Astrocyte (in vitro differentiated cells and primary cell): ENCODE results near the gene LIN28B. TPM values are rescaled to one million over a fixed set of nuclear protein-coding genes. Genes with fewer than 3 reads are reported as not detected.
A peak's percentile ranks its signal among the peaks of the same experiment; 100 is the strongest.

Experiments used
- DNase-seq: peaks from one replicate; pipeline ENCODE4 v3.0.0-alpha.2; 2010; ENCODE audit warnings: low read depth
- FAIRE-seq: peaks from 2 replicates; lab custom pipeline; 2011; peaks lifted over from hg19 to GRCh38; lab: Jason Lieb, UNC
- H2AFZ ChIP-seq: 2 replicates; pipeline ENCODE4 v1.6.0; 2012; ENCODE audit warnings: low read depth, low read length, inconsistent platforms
- H3K27ac ChIP-seq: 2 replicates; pipeline ENCODE4 v1.5.1; 2011; ENCODE audit warnings: low read depth, low read length, inconsistent platforms
- H3K27me3 ChIP-seq: 2 replicates; pipeline ENCODE4 v1.6.0; 2011; ENCODE audit warnings: low read length, inconsistent platforms; ENCODE audit not compliant: insufficient read depth
- H3K36me3 ChIP-seq: 2 replicates; pipeline ENCODE4 v1.5.1; 2011; ENCODE audit warnings: low read length, inconsistent platforms; ENCODE audit not compliant: insufficient read depth
- H3K4me1 ChIP-seq: 2 replicates; pipeline ENCODE4 v1.5.1; 2011; ENCODE audit warnings: low read length, inconsistent platforms; ENCODE audit not compliant: insufficient read depth
- H3K4me2 ChIP-seq: 2 replicates; pipeline ENCODE4 v1.6.0; 2012; ENCODE audit warnings: low read length, inconsistent platforms
- H3K4me3 ChIP-seq: 2 replicates; pipeline ENCODE4 v1.5.1; 2011; ENCODE audit warnings: low read depth, mild to moderate bottlenecking, low read length, inconsistent platforms; ENCODE audit not compliant: insufficient read depth
- H3K79me2 ChIP-seq: 2 replicates; pipeline ENCODE4 v1.6.0; 2012; ENCODE audit warnings: mild to moderate bottlenecking, low read length, inconsistent platforms; ENCODE audit not compliant: insufficient read depth
- H3K9ac ChIP-seq: 2 replicates; pipeline ENCODE4 v1.6.0; 2012; ENCODE audit warnings: mild to moderate bottlenecking, low read length, inconsistent platforms
- H3K9me3 ChIP-seq: 2 replicates; pipeline ENCODE4 v1.5.1; 2012; ENCODE audit warnings: low read depth, mild to moderate bottlenecking, low read length, inconsistent platforms; ENCODE audit not compliant: insufficient read depth
- H4K20me1 ChIP-seq: 2 replicates; pipeline ENCODE4 v1.6.0; 2012; ENCODE audit warnings: low read length, inconsistent platforms; ENCODE audit not compliant: insufficient read depth
- H3K27ac Mint-ChIP-seq: one replicate; pipeline ENCODE4 v1.8.0; 2021; ENCODE audit warnings: mild to moderate bottlenecking, mixed read lengths; ENCODE audit not compliant: unreplicated experiment
- H3K27me3 Mint-ChIP-seq: one replicate; pipeline ENCODE4 v1.8.0; 2021; ENCODE audit warnings: low read depth, mixed read lengths; ENCODE audit not compliant: unreplicated experiment
- H3K36me3 Mint-ChIP-seq: one replicate; pipeline ENCODE4 v1.8.0; 2021; ENCODE audit warnings: low read depth, mixed read lengths; ENCODE audit not compliant: unreplicated experiment
- H3K4me1 Mint-ChIP-seq: one replicate; pipeline ENCODE4 v1.8.0; 2021; ENCODE audit warnings: low read depth, mixed read lengths; ENCODE audit not compliant: unreplicated experiment
- H3K4me3 Mint-ChIP-seq: one replicate; pipeline ENCODE4 v1.8.0; 2021; ENCODE audit warnings: mild to moderate bottlenecking, moderate library complexity, mixed read lengths; ENCODE audit not compliant: unreplicated experiment
- H3K9me3 Mint-ChIP-seq: one replicate; pipeline ENCODE4 v1.8.0; 2021; ENCODE audit warnings: mild to moderate bottlenecking, mixed read lengths; ENCODE audit not compliant: unreplicated experiment
- EZH2 ChIP-seq: IDR thresholded peaks from 2 replicates; pipeline ENCODE4 v1.6.1; 2012; ENCODE audit warnings: mild to moderate bottlenecking, low read length, inconsistent platforms; ENCODE audit not compliant: insufficient read depth
- total RNA-seq: library from RNA; stranded (reverse); gene quantifications from 2 replicates; pipeline ENCODE4 v1.2.1, GENCODE V29; 2021
- TF ChIP-seq, protein P1 (sequence below): IDR thresholded peaks from 2 replicates; pipeline ENCODE4 v1.5.1; 2011; ENCODE audit warnings: low read depth, mild to moderate bottlenecking, inconsistent platforms, low read length, moderate library complexity; ENCODE audit not compliant: insufficient read depth

LIN28B gene
- total RNA-seq, 1 donor from 2014 or later, result 29.0 TPM

DNA sequence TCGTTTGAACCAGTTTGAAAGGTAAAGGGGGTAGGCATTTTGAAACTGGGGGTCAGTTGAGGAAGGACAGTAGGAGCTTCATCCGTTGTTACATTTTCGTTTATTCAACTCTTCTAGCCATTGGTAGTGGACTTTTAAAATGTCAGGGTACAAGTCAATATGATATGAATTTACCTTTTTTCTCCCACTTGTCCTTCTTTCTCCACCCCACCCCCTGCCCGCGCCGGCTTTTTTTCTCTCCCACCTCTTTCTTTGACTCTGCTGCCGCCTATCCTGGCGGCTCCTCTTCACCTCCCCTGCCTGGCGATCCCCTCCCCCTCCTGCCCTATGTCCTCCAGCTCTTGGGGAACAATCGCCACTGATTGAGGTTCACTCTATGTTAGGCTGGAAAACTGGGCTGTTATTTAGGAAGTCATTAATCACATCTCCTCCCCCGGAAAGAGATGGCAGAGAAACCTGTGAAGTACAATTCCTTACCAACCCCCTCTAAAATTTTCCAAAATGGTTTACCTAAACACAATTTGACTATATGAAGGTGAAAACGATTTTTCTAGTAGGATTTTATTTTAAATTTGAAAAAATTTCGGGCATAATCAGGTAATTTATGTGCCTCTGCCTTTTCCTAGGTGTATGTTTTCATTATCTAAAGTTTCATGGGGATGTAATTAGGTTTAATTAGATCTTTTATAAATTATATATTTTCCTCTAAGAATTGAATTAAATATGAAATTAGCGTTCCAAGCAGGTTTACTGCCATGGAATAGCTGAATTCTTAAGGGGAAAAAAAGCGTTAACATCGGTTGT is 778 bp upstream of the LIN28B start:
- H3K27me3 ChIP-seq, result peaks cover 81% of the 10 kb centered on the region
- H2AFZ ChIP-seq, result no peak overlapping the region
- no peak overlapping the region for H3K4me2 ChIP-seq
- FAIRE-seq (no peak), DNase-seq (no peak)
- H3K36me3 ChIP-seq, result no peaks in the 10 kb centered on the region
- no peaks in the 10 kb centered on the region for H4K20me1 ChIP-seq
- H3K4me1 Mint-ChIP-seq, result peaks cover 20% of the 10 kb centered on the region
- H3K4me3 Mint-ChIP-seq, result peak overlapping the region; percentile 95
- no peaks in the 10 kb centered on the region for H3K4me1 ChIP-seq
- H3K9me3 Mint-ChIP-seq, result no peaks in the 10 kb centered on the region
- peak; percentile 43 for TF ChIP-seq EZH2
- TF ChIP-seq, protein P1, sequence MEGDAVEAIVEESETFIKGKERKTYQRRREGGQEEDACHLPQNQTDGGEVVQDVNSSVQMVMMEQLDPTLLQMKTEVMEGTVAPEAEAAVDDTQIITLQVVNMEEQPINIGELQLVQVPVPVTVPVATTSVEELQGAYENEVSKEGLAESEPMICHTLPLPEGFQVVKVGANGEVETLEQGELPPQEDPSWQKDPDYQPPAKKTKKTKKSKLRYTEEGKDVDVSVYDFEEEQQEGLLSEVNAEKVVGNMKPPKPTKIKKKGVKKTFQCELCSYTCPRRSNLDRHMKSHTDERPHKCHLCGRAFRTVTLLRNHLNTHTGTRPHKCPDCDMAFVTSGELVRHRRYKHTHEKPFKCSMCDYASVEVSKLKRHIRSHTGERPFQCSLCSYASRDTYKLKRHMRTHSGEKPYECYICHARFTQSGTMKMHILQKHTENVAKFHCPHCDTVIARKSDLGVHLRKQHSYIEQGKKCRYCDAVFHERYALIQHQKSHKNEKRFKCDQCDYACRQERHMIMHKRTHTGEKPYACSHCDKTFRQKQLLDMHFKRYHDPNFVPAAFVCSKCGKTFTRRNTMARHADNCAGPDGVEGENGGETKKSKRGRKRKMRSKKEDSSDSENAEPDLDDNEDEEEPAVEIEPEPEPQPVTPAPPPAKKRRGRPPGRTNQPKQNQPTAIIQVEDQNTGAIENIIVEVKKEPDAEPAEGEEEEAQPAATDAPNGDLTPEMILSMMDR, result no peak
- H3K9ac ChIP-seq, result no peak overlapping the region
- no peaks in the 10 kb centered on the region for H3K36me3 Mint-ChIP-seq
- H3K27ac ChIP-seq, result no peak overlapping the region
- peaks cover 4% of the 10 kb centered on the region for H3K9me3 ChIP-seq
- no peaks in the 10 kb centered on the region for H3K27me3 Mint-ChIP-seq
- H3K79me2 ChIP-seq, result no peaks in the 10 kb centered on the region
- peak overlapping the region; percentile 93 for H3K27ac Mint-ChIP-seq
- no peak overlapping the region for H3K4me3 ChIP-seq

DNA sequence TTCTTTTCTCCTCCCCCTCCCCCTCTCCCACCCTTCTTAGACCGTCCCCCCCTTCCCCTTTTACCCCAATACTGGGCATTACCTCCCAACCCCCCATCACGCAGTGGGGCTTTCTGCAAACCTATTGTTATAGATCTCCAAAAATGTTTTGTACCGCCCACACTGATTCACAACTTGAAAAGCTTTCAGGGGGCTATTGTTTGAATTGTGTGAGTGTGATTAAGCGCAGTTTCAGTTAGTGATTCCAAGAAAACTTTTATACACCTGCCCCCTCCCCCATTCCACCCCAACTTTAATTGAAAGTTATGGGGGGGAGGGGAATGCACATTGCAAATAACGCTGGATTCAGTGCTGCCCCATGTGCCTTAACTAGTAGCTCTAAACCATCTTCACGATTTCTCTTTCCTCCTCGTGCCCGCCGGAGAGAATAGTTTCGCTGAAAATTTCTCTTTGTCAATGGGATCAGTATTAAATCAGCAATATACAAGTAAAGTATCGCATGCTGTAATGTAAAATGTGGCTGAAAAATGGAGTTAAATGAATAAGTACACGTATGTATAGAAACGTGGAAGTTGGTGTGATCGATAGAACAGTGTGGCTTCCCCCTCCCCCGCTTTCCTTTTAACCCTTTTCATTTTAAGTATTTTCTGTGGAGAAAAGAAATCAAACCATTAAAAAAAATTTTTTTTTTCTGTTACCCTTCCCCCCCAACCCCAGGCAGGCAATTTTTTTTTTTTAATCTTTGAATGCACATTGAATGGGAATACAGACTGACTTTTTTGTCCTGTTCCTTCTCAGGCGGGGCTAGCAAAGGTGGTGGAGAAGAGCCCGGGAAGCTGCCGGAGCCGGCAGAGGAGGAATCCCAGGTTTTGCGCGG is 632 bp downstream of the LIN28B start:
- no peaks in the 10 kb centered on the region for H3K4me1 ChIP-seq
- no peaks in the 10 kb centered on the region for H3K79me2 ChIP-seq
- H3K9me3 ChIP-seq, result peaks cover 4% of the 10 kb centered on the region
- FAIRE-seq (no peak), DNase-seq (no peak)
- peak overlapping the region; percentile 95 for H3K4me3 Mint-ChIP-seq
- peak; percentile 17 for TF ChIP-seq EZH2
- TF ChIP-seq, protein P1, result no peak
- no peak overlapping the region for H2AFZ ChIP-seq
- H3K4me1 Mint-ChIP-seq, result peaks cover 18% of the 10 kb centered on the region
- peaks cover 70% of the 10 kb centered on the region for H3K27me3 ChIP-seq
- peak overlapping the region; percentile 20 for H3K4me3 ChIP-seq
- H4K20me1 ChIP-seq, result no peaks in the 10 kb centered on the region
- peak overlapping the region; percentile 60 for H3K4me2 ChIP-seq
- no peaks in the 10 kb centered on the region for H3K36me3 Mint-ChIP-seq
- H3K27ac ChIP-seq, result no peak overlapping the region
- H3K27me3 Mint-ChIP-seq, result no peaks in the 10 kb centered on the region
- H3K9me3 Mint-ChIP-seq, result no peaks in the 10 kb centered on the region
- no peak overlapping the region for H3K9ac ChIP-seq
- H3K27ac Mint-ChIP-seq, result peak overlapping the region; percentile 96
- no peaks in the 10 kb centered on the region for H3K36me3 ChIP-seq
